ENCODE measurements around the gene JAG2.
"Not testable (repeated sequence)": the region's sequence is repeated elsewhere in the genome, so short reads cannot be mapped to it uniquely, and the experiment has no call there.

The JAG2 gene

GRCh38 chr14:105124823-105125222 lies 43.8 kb downstream of the JAG2 start:
- H3K4me3 Mint-ChIP-seq: no peak overlapping the region

GRCh38 chr14:105123981-105124765 lies 44.4 kb downstream of the JAG2 start:
- H3K27me3 Mint-ChIP-seq: peaks cover 40% of the 10 kb centered on the region
- no peaks in the 10 kb centered on the region for H3K36me3 Mint-ChIP-seq (ENCODE audit: low read depth)
- H3K27ac Mint-ChIP-seq: no peak overlapping the region
- no peak overlapping the region for H3K4me3 Mint-ChIP-seq
- H3K9me3 Mint-ChIP-seq: peaks cover 14% of the 10 kb centered on the region
- DNase-seq: no peak
- H3K4me1 Mint-ChIP-seq (ENCODE audit: low read depth): peaks cover 5% of the 10 kb centered on the region

More at GRCh38 chr14:105124823-105125222, 43.8 kb downstream of the JAG2 start:
- no peak for DNase-seq
- Mint-ChIP-seq H3K4me1 (ENCODE audit: low read depth) (peaks cover 5% of the 10 kb centered on the region), H3K9me3 (peaks cover 14% of the 10 kb centered on the region), H3K27ac (no peak overlapping the region), H3K27me3 (peaks cover 39% of the 10 kb centered on the region), H3K36me3 (ENCODE audit: low read depth) (no peaks in the 10 kb centered on the region)

- DNase-seq: no peak
- Mint-ChIP-seq H3K36me3 (ENCODE audit: low read depth) (no peaks in the 10 kb centered on the region), H3K4me3 (no peak overlapping the region), H3K9me3 (peaks cover 14% of the 10 kb centered on the region), H3K27me3 (peaks cover 42% of the 10 kb centered on the region), H3K27ac (no peak overlapping the region), H3K4me1 (ENCODE audit: low read depth) (peaks cover 5% of the 10 kb centered on the region)
Measured at GRCh38 chr14:105123064-105123665, 45.4 kb downstream of the JAG2 start.

- Mint-ChIP-seq H3K36me3 (ENCODE audit: low read depth) (no peaks in the 10 kb centered on the region), H3K27ac (no peak overlapping the region), H3K4me1 (ENCODE audit: low read depth) (peaks cover 5% of the 10 kb centered on the region), H3K9me3 (peaks cover 14% of the 10 kb centered on the region), H3K4me3 (no peak overlapping the region), H3K27me3 (peaks cover 28% of the 10 kb centered on the region)
- DNase-seq: no peak
Measured at GRCh38 chr14:105120056-105120455, 48.5 kb downstream of the JAG2 start.

- H3K36me3 Mint-ChIP-seq (ENCODE audit: low read depth): no peaks in the 10 kb centered on the region
- no peak overlapping the region for H3K27ac Mint-ChIP-seq
- H3K27me3 Mint-ChIP-seq: peaks cover 24% of the 10 kb centered on the region
- DNase-seq: no peak
- no peak overlapping the region for H3K4me3 Mint-ChIP-seq
- peaks cover 4% of the 10 kb centered on the region for H3K4me1 Mint-ChIP-seq (ENCODE audit: low read depth)
- peaks cover 14% of the 10 kb centered on the region for H3K9me3 Mint-ChIP-seq
Measured at GRCh38 chr14:105119408-105120025, 49.1 kb downstream of the JAG2 start.

GRCh38 chr14:105118646-105119407 lies 49.7 kb downstream of the JAG2 start:
- H3K27me3 Mint-ChIP-seq: peaks cover 21% of the 10 kb centered on the region

GRCh38 chr14:105117710-105118385 lies 50.7 kb downstream of the JAG2 start:
- Mint-ChIP-seq H3K27me3 (peaks cover 21% of the 10 kb centered on the region), H3K4me1 (ENCODE audit: low read depth) (no peaks in the 10 kb centered on the region), H3K9me3 (peaks cover 14% of the 10 kb centered on the region), H3K36me3 (ENCODE audit: low read depth) (no peaks in the 10 kb centered on the region), H3K27ac (no peak overlapping the region), H3K4me3 (no peak overlapping the region)
- DNase-seq: no peak

More at GRCh38 chr14:105118646-105119407, 49.7 kb downstream of the JAG2 start:
- no peak for DNase-seq
- no peaks in the 10 kb centered on the region for H3K4me1 Mint-ChIP-seq (ENCODE audit: low read depth)
- no peaks in the 10 kb centered on the region for H3K36me3 Mint-ChIP-seq (ENCODE audit: low read depth)
- no peak overlapping the region for H3K27ac Mint-ChIP-seq
- H3K4me3 Mint-ChIP-seq: no peak overlapping the region
- H3K9me3 Mint-ChIP-seq: peaks cover 14% of the 10 kb centered on the region

GRCh38 chr14:105117257-105117646 lies 51.3 kb downstream of the JAG2 start:
- no peak overlapping the region for H3K4me3 Mint-ChIP-seq
- H3K4me1 Mint-ChIP-seq (ENCODE audit: low read depth): no peaks in the 10 kb centered on the region
- DNase-seq: no peak
- no peak overlapping the region for H3K27ac Mint-ChIP-seq
- peaks cover 20% of the 10 kb centered on the region for H3K27me3 Mint-ChIP-seq
- H3K36me3 Mint-ChIP-seq (ENCODE audit: low read depth): no peaks in the 10 kb centered on the region
- H3K9me3 Mint-ChIP-seq: peaks cover 14% of the 10 kb centered on the region

- peaks cover 9% of the 10 kb centered on the region for H3K9me3 Mint-ChIP-seq
- H3K27me3 Mint-ChIP-seq: peaks cover 16% of the 10 kb centered on the region
- H3K4me1 Mint-ChIP-seq (ENCODE audit: low read depth): no peaks in the 10 kb centered on the region
- no peak for DNase-seq
- H3K27ac Mint-ChIP-seq: no peak overlapping the region
- H3K36me3 Mint-ChIP-seq (ENCODE audit: low read depth): no peaks in the 10 kb centered on the region
- no peak overlapping the region for H3K4me3 Mint-ChIP-seq
Measured at GRCh38 chr14:105116451-105117256, 51.9 kb downstream of the JAG2 start.

GRCh38 chr14:105109243-105109642 lies 59.3 kb downstream of the JAG2 start:
- H3K4me3 Mint-ChIP-seq; H3K9me3 Mint-ChIP-seq; DNase-seq; H3K27ac Mint-ChIP-seq; H3K36me3 Mint-ChIP-seq (ENCODE audit: low read depth); H3K4me1 Mint-ChIP-seq (ENCODE audit: low read depth): not testable (repeated sequence)
- H3K27me3 Mint-ChIP-seq: peaks cover 23% of the 10 kb centered on the region

GRCh38 chr14:105108516-105108864 lies 60.1 kb downstream of the JAG2 start:
- Mint-ChIP-seq H3K4me1 (ENCODE audit: low read depth) (peaks cover 5% of the 10 kb centered on the region), H3K9me3 (no peaks in the 10 kb centered on the region), H3K27me3 (peaks cover 31% of the 10 kb centered on the region)

GRCh38 chr14:105107781-105108515 lies 60.6 kb downstream of the JAG2 start:
- Mint-ChIP-seq H3K9me3 (no peaks in the 10 kb centered on the region), H3K27ac (no peak overlapping the region), H3K36me3 (ENCODE audit: low read depth) (no peaks in the 10 kb centered on the region), H3K4me3 (no peak overlapping the region), H3K27me3 (peaks cover 35% of the 10 kb centered on the region), H3K4me1 (ENCODE audit: low read depth) (peaks cover 5% of the 10 kb centered on the region)
- DNase-seq: no peak

More at GRCh38 chr14:105108516-105108864, 60.1 kb downstream of the JAG2 start:
- Mint-ChIP-seq H3K4me3 (no peak overlapping the region), H3K27ac (no peak overlapping the region), H3K36me3 (ENCODE audit: low read depth) (no peaks in the 10 kb centered on the region)
- DNase-seq: no peak

GRCh38 chr14:105107351-105107750 lies 61.2 kb downstream of the JAG2 start:
- Mint-ChIP-seq H3K27me3 (peaks cover 40% of the 10 kb centered on the region), H3K36me3 (ENCODE audit: low read depth) (no peaks in the 10 kb centered on the region), H3K9me3 (no peaks in the 10 kb centered on the region), H3K4me3 (no peak overlapping the region), H3K27ac (no peak overlapping the region), H3K4me1 (ENCODE audit: low read depth) (peaks cover 5% of the 10 kb centered on the region)
- no peak for DNase-seq

Data from activated T-cell treated with anti-CD3 and anti-CD28 coated beads, Interleukin-2, amount 50 U/mL, for 24 hours (primary cell).